ENCODE measurements around the gene ROM1. TPM values are rescaled to one million over a fixed set of nuclear protein-coding genes. Genes with fewer than 3 reads are reported as not detected.

The ROM1 gene
- total and polyA plus RNA-seq, 2 experiments from 2014 or later: 0.24 to 0.65 TPM

GRCh38 chr11:62656796-62657429, 43.9 kb downstream of the ROM1 start:
- Mint-ChIP-seq H3K4me3 (no peak overlapping the region), H3K4me1 (peaks cover 8% of the 10 kb centered on the region), H3K27ac (no peak overlapping the region), H3K36me3 (ENCODE audit: low read depth) (peaks cover 5% of the 10 kb centered on the region; the same call in 2 of the 3 replicates), H3K27me3 (ENCODE audit: insufficient read depth, low read depth, poor library complexity) (peaks cover 10% of the 10 kb centered on the region), H3K9me3 (no peaks in the 10 kb centered on the region)
- Histone ChIP-seq H3K9me2 (ENCODE audit: insufficient read depth) (no peaks in the 10 kb centered on the region), H3K4me1 (ENCODE audit: insufficient read depth) (peaks cover 8% of the 10 kb centered on the region; the same call in 1 of the 2 replicates), H3K27me3 (ENCODE audit: insufficient read depth) (no peaks in the 10 kb centered on the region), H3F3A (replicated peaks; ENCODE audit: low read depth) (peaks cover 21% of the 10 kb centered on the region), H2AFZ (no peak overlapping the region), H4K20me1 (replicated peaks; ENCODE audit: insufficient read depth) (no peaks in the 10 kb centered on the region), H3K27ac (ENCODE audit: low read depth) (no peak overlapping the region), H3K4me3 (no peak overlapping the region), H3K4me2 (no peak overlapping the region), H3K36me3 (ENCODE audit: insufficient read depth) (no peaks in the 10 kb centered on the region), H3K79me2 (replicated peaks; ENCODE audit: insufficient read depth) (peaks cover 11% of the 10 kb centered on the region)
- no peak for DNase-seq (ENCODE audit: low spot score)
- no peak for TF ChIP-seq CREB1 (CRISPR knock-in tag; IDR thresholded peaks at IDR 0.05; ENCODE audit: low read depth)
- no peak for TF ChIP-seq ZNF114 (CRISPR knock-in tag; IDR thresholded peaks at IDR 0.05)
- TF ChIP-seq STAT1 (IDR thresholded peaks at IDR 0.05; ENCODE audit: unreplicated experiment): no peak
- no peak for TF ChIP-seq EZH2phosphoT487 (IDR thresholded peaks at IDR 0.05; ENCODE audit: unreplicated experiment)
- TF ChIP-seq POLR2AphosphoS5 (IDR thresholded peaks at IDR 0.05; ENCODE audit: low read depth): no peak
- no peak for ATAC-seq

GRCh38 chr11:62664405-62665074, 51.5 kb downstream of the ROM1 start:
- H2AFZ ChIP-seq: peak overlapping the region; percentile 93
- H3K4me3 Mint-ChIP-seq: peak overlapping the region; percentile 98
- H3K9me2 ChIP-seq (ENCODE audit: insufficient read depth): no peaks in the 10 kb centered on the region
- H3K4me2 ChIP-seq: peak overlapping the region; percentile 97
- H3K27ac Mint-ChIP-seq: peak overlapping the region; percentile 98
- H3K79me2 ChIP-seq (replicated peaks; ENCODE audit: insufficient read depth): peaks cover 51% of the 10 kb centered on the region
- H4K20me1 ChIP-seq (replicated peaks; ENCODE audit: insufficient read depth): peaks cover 15% of the 10 kb centered on the region
- peak overlapping the region; percentile 99 for H3K4me3 ChIP-seq
- peaks cover 13% of the 10 kb centered on the region for H3K27me3 Mint-ChIP-seq (ENCODE audit: insufficient read depth, low read depth, poor library complexity)
- H3K36me3 Mint-ChIP-seq (ENCODE audit: low read depth): peaks cover 56% of the 10 kb centered on the region
- H3K27me3 ChIP-seq (ENCODE audit: insufficient read depth): no peaks in the 10 kb centered on the region
- TF ChIP-seq JUNB (IDR thresholded peaks at IDR 0.05; ENCODE audit: unreplicated experiment) (no peak), ETS1 (IDR thresholded peaks at IDR 0.05) (no peak; the same call in 1 of the 2 replicates)
- H3K4me1 ChIP-seq (ENCODE audit: insufficient read depth): peaks cover 20% of the 10 kb centered on the region
- peaks cover 59% of the 10 kb centered on the region for H3F3A ChIP-seq (replicated peaks; ENCODE audit: low read depth)
- peak; percentile 88 for DNase-seq (ENCODE audit: low spot score)
- peaks cover 17% of the 10 kb centered on the region for H3K4me1 Mint-ChIP-seq
- no peaks in the 10 kb centered on the region; the same call in 2 of the 3 replicates for H3K9me3 Mint-ChIP-seq
- peak; percentile 66 for ATAC-seq
- H3K36me3 ChIP-seq (ENCODE audit: insufficient read depth): peaks cover 20% of the 10 kb centered on the region
- peak overlapping the region; percentile 98 for H3K27ac ChIP-seq (ENCODE audit: low read depth)

Small RNAs within 50 kb of the gene (microRNA-seq; reads per million reads assigned to microRNA genes)
- 0.89 reads per million for gene MIR6747

Small RNAs within 50 kb of the gene (small RNA-seq; reads per million reads assigned to genes)
- not detected for gene AP001458.1 (ENCODE audit: low replicate concordance)
- gene MIR6747 (ENCODE audit: low replicate concordance): 0.07 reads per million

Other genes starting within 250 kb of the ROM1 start
- gene SCGB1A1, start 194.2 kb upstream of the ROM1 start, total RNA-seq (2014; rRNA removed; shearing (Covaris generic)): not detected in 2 replicates
- gene SCGB1A1, start 194.2 kb upstream of the ROM1 start, polyA plus RNA-seq (2016; fragmentation: Nextera tagmentation; extraction: Ambion mirVana): not detected in 2 replicates
- 1.7 and 2.1 TPM in 2 replicates for gene AHNAK, start 66.5 kb upstream of the ROM1 start, total RNA-seq (2014; rRNA removed; shearing (Covaris generic))
- 0.91 and 1.1 TPM in 2 replicates for gene AHNAK, start 66.5 kb upstream of the ROM1 start, polyA plus RNA-seq (2016; fragmentation: Nextera tagmentation; extraction: Ambion mirVana)
- 1,200 and 1,316 TPM in 2 replicates for gene EEF1G, start 39.4 kb upstream of the ROM1 start, total RNA-seq (2014; rRNA removed; shearing (Covaris generic))
- gene EEF1G, start 39.4 kb upstream of the ROM1 start, polyA plus RNA-seq (2016; fragmentation: Nextera tagmentation; extraction: Ambion mirVana): 696 and 736 TPM in 2 replicates
- gene TUT1, start 21.7 kb upstream of the ROM1 start, total RNA-seq (2014; rRNA removed; shearing (Covaris generic)): 15.2 and 22.2 TPM in 2 replicates
- 12.8 and 14.0 TPM in 2 replicates for gene TUT1, start 21.7 kb upstream of the ROM1 start, polyA plus RNA-seq (2016; fragmentation: Nextera tagmentation; extraction: Ambion mirVana)
- 93.6 and 102 TPM in 2 replicates for gene MTA2, start 11.4 kb upstream of the ROM1 start, total RNA-seq (2014; rRNA removed; shearing (Covaris generic))
- gene MTA2, start 11.4 kb upstream of the ROM1 start, polyA plus RNA-seq (2016; fragmentation: Nextera tagmentation; extraction: Ambion mirVana): 22.1 and 22.9 TPM in 2 replicates
- gene EML3, start 482 bp upstream of the ROM1 start, total RNA-seq (2014; rRNA removed; shearing (Covaris generic)): 17.1 and 19.3 TPM in 2 replicates
- 15.4 and 15.5 TPM in 2 replicates for gene EML3, start 482 bp upstream of the ROM1 start, polyA plus RNA-seq (2016; fragmentation: Nextera tagmentation; extraction: Ambion mirVana)
- 18.4 and 21.1 TPM in 2 replicates for gene B3GAT3, start 8.7 kb downstream of the ROM1 start, total RNA-seq (2014; rRNA removed; shearing (Covaris generic))
- 16.4 and 16.6 TPM in 2 replicates for gene B3GAT3, start 8.7 kb downstream of the ROM1 start, polyA plus RNA-seq (2016; fragmentation: Nextera tagmentation; extraction: Ambion mirVana)
- gene GANAB, start 33.4 kb downstream of the ROM1 start, total RNA-seq (2014; rRNA removed; shearing (Covaris generic)): 267 and 272 TPM in 2 replicates
- gene GANAB, start 33.4 kb downstream of the ROM1 start, polyA plus RNA-seq (2016; fragmentation: Nextera tagmentation; extraction: Ambion mirVana): 76.8 and 82.3 TPM in 2 replicates
- 33.4 and 37.2 TPM in 2 replicates for gene INTS5, start 40.0 kb downstream of the ROM1 start, total RNA-seq (2014; rRNA removed; shearing (Covaris generic))
- 5.7 TPM in 2 replicates for gene INTS5, start 40.0 kb downstream of the ROM1 start, polyA plus RNA-seq (2016; fragmentation: Nextera tagmentation; extraction: Ambion mirVana)
- gene C11orf98, start 52.0 kb downstream of the ROM1 start, total RNA-seq (2014; rRNA removed; shearing (Covaris generic)): 110 and 132 TPM in 2 replicates
- 479 and 507 TPM in 2 replicates for gene C11orf98, start 52.0 kb downstream of the ROM1 start, polyA plus RNA-seq (2016; fragmentation: Nextera tagmentation; extraction: Ambion mirVana)
- gene CSKMT, start 52.1 kb downstream of the ROM1 start, total RNA-seq (2014; rRNA removed; shearing (Covaris generic)): 8.0 and 26.4 TPM in 2 replicates
- 25.6 and 30.0 TPM in 2 replicates for gene CSKMT, start 52.1 kb downstream of the ROM1 start, polyA plus RNA-seq (2016; fragmentation: Nextera tagmentation; extraction: Ambion mirVana)
- 13.0 and 15.9 TPM in 2 replicates for gene UQCC3, start 58.4 kb downstream of the ROM1 start, total RNA-seq (2014; rRNA removed; shearing (Covaris generic))
- gene UQCC3, start 58.4 kb downstream of the ROM1 start, polyA plus RNA-seq (2016; fragmentation: Nextera tagmentation; extraction: Ambion mirVana): 53.9 and 54.7 TPM in 2 replicates
- gene LBHD1, start 59.0 kb downstream of the ROM1 start, total RNA-seq (2014; rRNA removed; shearing (Covaris generic)): 2.8 TPM in 2 replicates
- 1.5 and 2.9 TPM in 2 replicates for gene LBHD1, start 59.0 kb downstream of the ROM1 start, polyA plus RNA-seq (2016; fragmentation: Nextera tagmentation; extraction: Ambion mirVana)
- 62.0 and 132 TPM in 2 replicates for gene UBXN1, start 65.8 kb downstream of the ROM1 start, total RNA-seq (2014; rRNA removed; shearing (Covaris generic))
- gene UBXN1, start 65.8 kb downstream of the ROM1 start, polyA plus RNA-seq (2016; fragmentation: Nextera tagmentation; extraction: Ambion mirVana): 126 and 132 TPM in 2 replicates
- 0.12 and 0.21 TPM in 2 replicates for gene LRRN4CL, start 76.3 kb downstream of the ROM1 start, total RNA-seq (2014; rRNA removed; shearing (Covaris generic))
- gene LRRN4CL, start 76.3 kb downstream of the ROM1 start, polyA plus RNA-seq (2016; fragmentation: Nextera tagmentation; extraction: Ambion mirVana): 0.08 and 0.10 TPM in 2 replicates
- 49.0 and 60.2 TPM in 2 replicates for gene BSCL2, start 94.2 kb downstream of the ROM1 start, total RNA-seq (2014; rRNA removed; shearing (Covaris generic))
- 81.7 and 91.5 TPM in 2 replicates for gene BSCL2, start 94.2 kb downstream of the ROM1 start, polyA plus RNA-seq (2016; fragmentation: Nextera tagmentation; extraction: Ambion mirVana)
- 0.82 and 2.1 TPM in 2 replicates for gene GNG3, start 94.4 kb downstream of the ROM1 start, total RNA-seq (2014; rRNA removed; shearing (Covaris generic))
- gene GNG3, start 94.4 kb downstream of the ROM1 start, polyA plus RNA-seq (2016; fragmentation: Nextera tagmentation; extraction: Ambion mirVana): 5.7 and 7.2 TPM in 2 replicates
- 18.3 and 21.7 TPM in 2 replicates for gene HNRNPUL2, start 114.2 kb downstream of the ROM1 start, total RNA-seq (2014; rRNA removed; shearing (Covaris generic))
- gene HNRNPUL2, start 114.2 kb downstream of the ROM1 start, polyA plus RNA-seq (2016; fragmentation: Nextera tagmentation; extraction: Ambion mirVana): 9.4 and 10.9 TPM in 2 replicates
- 27.5 and 51.4 TPM in 2 replicates for gene TTC9C, start 115.2 kb downstream of the ROM1 start, total RNA-seq (2014; rRNA removed; shearing (Covaris generic))
- 42.0 and 42.6 TPM in 2 replicates for gene TTC9C, start 115.2 kb downstream of the ROM1 start, polyA plus RNA-seq (2016; fragmentation: Nextera tagmentation; extraction: Ambion mirVana)
- 82.6 and 91.7 TPM in 2 replicates for gene ZBTB3, start 140.9 kb downstream of the ROM1 start, total RNA-seq (2014; rRNA removed; shearing (Covaris generic))
- gene ZBTB3, start 140.9 kb downstream of the ROM1 start, polyA plus RNA-seq (2016; fragmentation: Nextera tagmentation; extraction: Ambion mirVana): 47.8 and 52.2 TPM in 2 replicates
- 101 and 117 TPM in 2 replicates for gene POLR2G, start 148.3 kb downstream of the ROM1 start, total RNA-seq (2014; rRNA removed; shearing (Covaris generic))
- 193 and 196 TPM in 2 replicates for gene POLR2G, start 148.3 kb downstream of the ROM1 start, polyA plus RNA-seq (2016; fragmentation: Nextera tagmentation; extraction: Ambion mirVana)
- gene TAF6L, start 158.1 kb downstream of the ROM1 start, total RNA-seq (2014; rRNA removed; shearing (Covaris generic)): 30.6 and 50.6 TPM in 2 replicates
- 21.8 and 23.0 TPM in 2 replicates for gene TAF6L, start 158.1 kb downstream of the ROM1 start, polyA plus RNA-seq (2016; fragmentation: Nextera tagmentation; extraction: Ambion mirVana)
- gene TMEM179B, start 174.1 kb downstream of the ROM1 start, total RNA-seq (2014; rRNA removed; shearing (Covaris generic)): 15.3 and 17.5 TPM in 2 replicates
- 10.6 and 16.9 TPM in 2 replicates for gene TMEM179B, start 174.1 kb downstream of the ROM1 start, polyA plus RNA-seq (2016; fragmentation: Nextera tagmentation; extraction: Ambion mirVana)
- gene TMEM223, start 178.7 kb downstream of the ROM1 start, total RNA-seq (2014; rRNA removed; shearing (Covaris generic)): 35.6 and 46.1 TPM in 2 replicates
- gene TMEM223, start 178.7 kb downstream of the ROM1 start, polyA plus RNA-seq (2016; fragmentation: Nextera tagmentation; extraction: Ambion mirVana): 59.6 and 69.1 TPM in 2 replicates
- gene NXF1, start 192.2 kb downstream of the ROM1 start, total RNA-seq (2014; rRNA removed; shearing (Covaris generic)): 31.8 and 33.8 TPM in 2 replicates
- gene NXF1, start 192.2 kb downstream of the ROM1 start, polyA plus RNA-seq (2016; fragmentation: Nextera tagmentation; extraction: Ambion mirVana): 31.1 and 31.7 TPM in 2 replicates
- gene STX5, start 218.8 kb downstream of the ROM1 start, total RNA-seq (2014; rRNA removed; shearing (Covaris generic)): 15.0 and 22.2 TPM in 2 replicates
- gene STX5, start 218.8 kb downstream of the ROM1 start, polyA plus RNA-seq (2016; fragmentation: Nextera tagmentation; extraction: Ambion mirVana): 7.4 and 7.7 TPM in 2 replicates
- not detected in 2 replicates for gene TEX54, start 219.6 kb downstream of the ROM1 start, total RNA-seq (2014; rRNA removed; shearing (Covaris generic))
- gene TEX54, start 219.6 kb downstream of the ROM1 start, polyA plus RNA-seq (2016; fragmentation: Nextera tagmentation; extraction: Ambion mirVana): 1.3 and 1.9 TPM in 2 replicates
- gene WDR74, start 226.3 kb downstream of the ROM1 start, total RNA-seq (2014; rRNA removed; shearing (Covaris generic)): 109 and 136 TPM in 2 replicates
- gene WDR74, start 226.3 kb downstream of the ROM1 start, polyA plus RNA-seq (2016; fragmentation: Nextera tagmentation; extraction: Ambion mirVana): 94.4 and 95.8 TPM in 2 replicates

Measured in GM23338 (cell line).